ENCODE results near the gene ADAT3.

ADAT3 gene

DNA sequence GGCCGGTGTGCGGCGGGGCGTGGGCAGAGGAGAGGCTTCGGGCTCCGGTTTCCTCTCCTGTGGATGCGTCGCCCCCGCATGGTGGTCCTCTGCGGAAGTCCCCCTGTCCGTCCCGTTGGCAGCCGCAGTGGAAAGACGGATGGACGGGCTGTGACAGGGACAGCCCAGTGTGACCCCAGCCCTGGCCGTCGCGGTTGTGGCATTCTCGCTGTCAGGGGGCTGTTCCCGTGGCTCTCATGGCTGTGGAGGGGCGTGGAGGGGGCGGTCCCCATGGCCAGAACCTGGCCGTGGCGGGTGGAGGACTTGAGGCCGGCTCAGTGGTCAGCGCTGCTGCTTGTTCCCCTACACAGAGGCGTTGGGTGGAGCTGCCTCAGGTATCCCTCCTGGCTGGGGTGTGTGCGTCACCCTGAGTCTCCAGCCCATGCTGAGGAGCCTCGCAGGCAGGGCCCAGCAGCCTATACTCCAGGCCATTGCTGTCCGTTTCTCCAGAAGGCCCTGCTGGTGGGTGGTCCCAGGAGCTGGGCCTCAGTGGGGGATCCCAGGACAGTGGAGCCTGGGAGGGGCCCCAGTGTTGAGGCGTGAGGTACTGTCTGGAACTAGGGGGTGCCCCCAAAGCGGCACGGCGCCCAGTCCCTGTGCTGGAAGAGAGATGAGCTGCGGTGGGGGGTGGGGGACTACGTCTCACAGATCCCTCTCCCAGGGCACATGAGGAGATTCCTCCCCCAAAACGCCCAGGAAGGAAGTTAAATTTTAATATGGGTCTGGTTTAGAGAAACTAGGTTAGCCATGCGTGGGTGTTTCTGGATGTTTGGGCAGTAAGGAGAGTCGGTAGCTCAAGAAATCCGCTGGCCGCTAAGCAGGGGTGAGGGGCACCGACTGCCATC is 56.0 kb downstream of the ADAT3 start:
- Histone ChIP-seq H3K79me2 (ENCODE audit: low read length) (peaks cover 79% of the 10 kb centered on the region), H3K27ac (ENCODE audit: low read length) (no peak overlapping the region), H3K9me2 (replicated peaks; ENCODE audit: insufficient read depth, low read length) (no peaks in the 10 kb centered on the region), H3K4me3 (ENCODE audit: low read length) (no peak overlapping the region), H3K9ac (ENCODE audit: low read length) (no peak overlapping the region), H3K36me3 (replicated peaks; ENCODE audit: insufficient read depth, low read length) (no peaks in the 10 kb centered on the region), H3K4me1 (ENCODE audit: low read length) (no peaks in the 10 kb centered on the region), H3K27me3 (replicated peaks; ENCODE audit: insufficient read depth, low read length) (no peaks in the 10 kb centered on the region), H2AFZ (ENCODE audit: low read length) (no peak overlapping the region), H3F3A (ENCODE audit: insufficient read depth, low read length) (no peaks in the 10 kb centered on the region), H3K9me3 (replicated peaks; ENCODE audit: insufficient read depth, low read length) (no peaks in the 10 kb centered on the region), H3K4me2 (ENCODE audit: low read depth, low read length) (no peak overlapping the region), H4K20me1 (ENCODE audit: insufficient read depth, low read length) (no peaks in the 10 kb centered on the region)
- TF ChIP-seq EZH2phosphoT487 (IDR thresholded peaks at IDR 0.05; ENCODE audit: low read length) (no peak), EZH2 (optimal IDR thresholded peaks at IDR 0.05; ENCODE audit: low read depth, low read length) (no peak)
- no peak for DNase-seq

DNA sequence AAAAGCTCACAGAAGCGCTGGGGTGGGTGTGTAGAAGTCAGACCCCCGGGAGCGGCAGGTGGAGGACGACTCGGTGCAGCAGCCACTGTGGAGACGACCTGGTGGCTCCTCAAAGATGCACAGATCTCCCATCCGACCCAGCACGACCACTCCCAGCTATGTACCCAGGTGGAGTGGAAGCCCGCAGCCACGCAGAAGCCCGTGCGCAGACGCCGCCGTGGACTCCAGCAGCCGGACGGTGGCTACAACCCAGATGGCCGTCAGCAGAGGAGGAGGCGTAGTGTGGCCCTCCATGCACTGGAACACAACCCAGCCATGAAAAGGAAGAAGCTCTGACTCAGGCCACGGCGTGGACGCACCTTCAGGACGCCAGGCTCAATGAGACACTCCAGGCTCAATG is 57.5 kb downstream of the ADAT3 start:
- Histone ChIP-seq H3K36me3 (replicated peaks; ENCODE audit: insufficient read depth, low read length) (no peaks in the 10 kb centered on the region), H3K4me3 (ENCODE audit: low read length) (no peak overlapping the region), H3K9me3 (replicated peaks; ENCODE audit: insufficient read depth, low read length) (no peaks in the 10 kb centered on the region), H3K9me2 (replicated peaks; ENCODE audit: insufficient read depth, low read length) (no peaks in the 10 kb centered on the region), H3K79me2 (ENCODE audit: low read length) (peaks cover 75% of the 10 kb centered on the region), H3K27me3 (replicated peaks; ENCODE audit: insufficient read depth, low read length) (no peaks in the 10 kb centered on the region), H3K27ac (ENCODE audit: low read length) (no peak overlapping the region), H3F3A (ENCODE audit: insufficient read depth, low read length) (no peaks in the 10 kb centered on the region), H3K4me1 (ENCODE audit: low read length) (no peaks in the 10 kb centered on the region), H3K9ac (ENCODE audit: low read length) (no peak overlapping the region), H4K20me1 (ENCODE audit: insufficient read depth, low read length) (no peaks in the 10 kb centered on the region), H2AFZ (ENCODE audit: low read length) (no peak overlapping the region), H3K4me2 (ENCODE audit: low read depth, low read length) (no peak overlapping the region)
- TF ChIP-seq EZH2phosphoT487 (IDR thresholded peaks at IDR 0.05; ENCODE audit: low read length) (no peak), EZH2 (optimal IDR thresholded peaks at IDR 0.05; ENCODE audit: low read depth, low read length) (no peak)
- TF ChIP-seq, protein P1, sequence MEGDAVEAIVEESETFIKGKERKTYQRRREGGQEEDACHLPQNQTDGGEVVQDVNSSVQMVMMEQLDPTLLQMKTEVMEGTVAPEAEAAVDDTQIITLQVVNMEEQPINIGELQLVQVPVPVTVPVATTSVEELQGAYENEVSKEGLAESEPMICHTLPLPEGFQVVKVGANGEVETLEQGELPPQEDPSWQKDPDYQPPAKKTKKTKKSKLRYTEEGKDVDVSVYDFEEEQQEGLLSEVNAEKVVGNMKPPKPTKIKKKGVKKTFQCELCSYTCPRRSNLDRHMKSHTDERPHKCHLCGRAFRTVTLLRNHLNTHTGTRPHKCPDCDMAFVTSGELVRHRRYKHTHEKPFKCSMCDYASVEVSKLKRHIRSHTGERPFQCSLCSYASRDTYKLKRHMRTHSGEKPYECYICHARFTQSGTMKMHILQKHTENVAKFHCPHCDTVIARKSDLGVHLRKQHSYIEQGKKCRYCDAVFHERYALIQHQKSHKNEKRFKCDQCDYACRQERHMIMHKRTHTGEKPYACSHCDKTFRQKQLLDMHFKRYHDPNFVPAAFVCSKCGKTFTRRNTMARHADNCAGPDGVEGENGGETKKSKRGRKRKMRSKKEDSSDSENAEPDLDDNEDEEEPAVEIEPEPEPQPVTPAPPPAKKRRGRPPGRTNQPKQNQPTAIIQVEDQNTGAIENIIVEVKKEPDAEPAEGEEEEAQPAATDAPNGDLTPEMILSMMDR (IDR thresholded peaks at IDR 0.05; ENCODE audit: low read length): no peak
- DNase-seq: no peak
